Natural killer cell (primary cell): ENCODE measurements around the gene SOSTDC1. TPM values are rescaled to one million over a fixed set of nuclear protein-coding genes. Genes with fewer than 3 reads are reported as not detected.
"Not testable (repeated sequence)": the region's sequence is repeated elsewhere in the genome, so short reads cannot be mapped to it uniquely, and the experiment has no call there.

Experiments used
- ATAC-seq, 3 donors: fragments of 150-1000 bp in 2 of 3; fragments of 200-7000 bp in 1 of 3; cut with Tn5 transposase; 1 replicate in 1 of 3; 2 replicates in 2 of 3; pipeline ENCODE4 v1.10.0; 2021; ENCODE audit warnings: mild to moderate bottlenecking in 2 of 3, moderate library complexity in 2 of 3
- DNase-seq, 2 donors: peaks; one replicate each; pipeline versions ENCODE4 v3.0.0 to v3.0.0-alpha.2; 2013 to 2021; ENCODE audit warnings: mixed read lengths in 1 of 2
- H3K27ac ChIP-seq: one replicate; pipeline ENCODE4 v1.5.1; 2013; ENCODE audit warnings: mild to moderate bottlenecking, low read length
- H3K27me3 ChIP-seq: one replicate; pipeline ENCODE4 v1.6.1; 2013; ENCODE audit warnings: low read length; ENCODE audit not compliant: control insufficient read depth, insufficient read depth
- H3K36me3 ChIP-seq: one replicate; pipeline ENCODE4 v1.6.1; 2013; ENCODE audit warnings: low read length; ENCODE audit not compliant: control insufficient read depth, insufficient read depth
- H3K4me1 ChIP-seq: one replicate; pipeline ENCODE4 v1.6.1; 2013; ENCODE audit warnings: low read length; ENCODE audit not compliant: control insufficient read depth, insufficient read depth
- H3K4me3 ChIP-seq: one replicate; pipeline ENCODE4 v1.5.1; 2013; ENCODE audit warnings: low read length
- H3K9me3 ChIP-seq: one replicate; pipeline ENCODE4 v1.6.1; 2013; ENCODE audit warnings: low read length; ENCODE audit not compliant: control insufficient read depth, insufficient read depth
- H3K27ac Mint-ChIP-seq, 2 donors: one replicate each; pipeline ENCODE4 v1.8.0; 2022; ENCODE audit warnings: mild to moderate bottlenecking in 2 of 2, mixed read lengths in 2 of 2, moderate library complexity in 1 of 2
- H3K27me3 Mint-ChIP-seq, 2 donors: one replicate each; pipeline ENCODE4 v1.8.0; 2022; ENCODE audit warnings: low read depth in 2 of 2, mixed read lengths in 2 of 2
- H3K36me3 Mint-ChIP-seq: one replicate; pipeline ENCODE4 v1.8.0; 2022; ENCODE audit warnings: mixed read lengths
- H3K4me1 Mint-ChIP-seq, 2 donors: one replicate each; pipeline ENCODE4 v1.8.0; 2022; ENCODE audit warnings: mixed read lengths in 2 of 2
- H3K4me3 Mint-ChIP-seq: one replicate; pipeline ENCODE4 v1.8.0; 2022; ENCODE audit warnings: mild to moderate bottlenecking, moderate library complexity, mixed read lengths
- H3K9me3 Mint-ChIP-seq, 2 donors: one replicate each; pipeline ENCODE4 v1.8.0; 2022; ENCODE audit warnings: mixed read lengths in 2 of 2
- WGBS: methylation state at CpG from one replicate; pipeline ENCODE4 v1.1.7; 2013; ENCODE audit warnings: missing lambda C conversion rate; ENCODE audit not compliant: insufficient coverage; 5-methylcytosine and 5-hydroxymethylcytosine counted together
- intact Hi-C: fragments of 100-400 bp; cut with micrococcal nuclease; formaldehyde crosslinking; loops from one replicate; pipeline ENCODE4 v1.14.2; 2022
- total RNA-seq, 4 donors: library from RNA; stranded (reverse); fragments of 120-200 nt in 1 of 4; gene quantifications; one replicate each; pipeline versions ENCODE4 v1.2.3 to v1.2.4, GENCODE V29; 2013 to 2022
- TF ChIP-seq, protein P1 (sequence below): fragments of 200-600 bp; IDR thresholded peaks from one replicate; pipeline ENCODE4 v1.8.0; 2022; ENCODE audit warnings: antibody characterized with exemption

SOSTDC1 gene
- total RNA-seq, 3 donors from 2014 or later (not counting 1 experiment from before 2014, with no cell fraction given), result not detected

DNA sequence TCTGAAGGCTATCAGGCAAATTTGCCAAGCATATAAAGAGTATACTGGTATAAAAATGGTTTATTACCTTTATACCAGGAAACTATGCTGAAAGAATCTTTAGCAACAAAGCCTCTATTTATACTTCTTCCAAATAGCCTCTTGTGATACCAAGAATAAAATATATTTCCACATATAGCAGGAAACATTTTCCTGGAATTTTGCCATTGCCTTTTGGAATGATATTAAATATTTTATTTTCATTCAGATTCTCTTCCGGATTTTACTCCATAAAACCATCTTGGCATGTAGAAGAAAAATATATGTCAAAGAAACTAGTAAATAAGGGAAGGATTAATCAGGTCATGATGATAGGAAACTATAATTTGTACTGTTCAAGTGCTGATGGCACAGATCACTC, 17.7 kb downstream of the SOSTDC1 start:
- DNase-seq (no peak), ATAC-seq (no peak)
- Mint-ChIP-seq H3K27ac (no peak overlapping the region), H3K4me3 (no peak overlapping the region), H3K27me3 (no peaks in the 10 kb centered on the region), H3K4me1 (no peaks in the 10 kb centered on the region), H3K9me3 (no peaks in the 10 kb centered on the region), H3K36me3 (no peaks in the 10 kb centered on the region)
- Histone ChIP-seq H3K27me3 (no peaks in the 10 kb centered on the region), H3K27ac (no peak overlapping the region), H3K4me3 (no peak overlapping the region), H3K9me3 (no peaks in the 10 kb centered on the region), H3K36me3 (no peaks in the 10 kb centered on the region), H3K4me1 (no peaks in the 10 kb centered on the region)
- intact Hi-C loops, result no loop called here
- WGBS, result no CpG with 5 or more reads among the region's 1 CpG
- TF ChIP-seq, protein P1, sequence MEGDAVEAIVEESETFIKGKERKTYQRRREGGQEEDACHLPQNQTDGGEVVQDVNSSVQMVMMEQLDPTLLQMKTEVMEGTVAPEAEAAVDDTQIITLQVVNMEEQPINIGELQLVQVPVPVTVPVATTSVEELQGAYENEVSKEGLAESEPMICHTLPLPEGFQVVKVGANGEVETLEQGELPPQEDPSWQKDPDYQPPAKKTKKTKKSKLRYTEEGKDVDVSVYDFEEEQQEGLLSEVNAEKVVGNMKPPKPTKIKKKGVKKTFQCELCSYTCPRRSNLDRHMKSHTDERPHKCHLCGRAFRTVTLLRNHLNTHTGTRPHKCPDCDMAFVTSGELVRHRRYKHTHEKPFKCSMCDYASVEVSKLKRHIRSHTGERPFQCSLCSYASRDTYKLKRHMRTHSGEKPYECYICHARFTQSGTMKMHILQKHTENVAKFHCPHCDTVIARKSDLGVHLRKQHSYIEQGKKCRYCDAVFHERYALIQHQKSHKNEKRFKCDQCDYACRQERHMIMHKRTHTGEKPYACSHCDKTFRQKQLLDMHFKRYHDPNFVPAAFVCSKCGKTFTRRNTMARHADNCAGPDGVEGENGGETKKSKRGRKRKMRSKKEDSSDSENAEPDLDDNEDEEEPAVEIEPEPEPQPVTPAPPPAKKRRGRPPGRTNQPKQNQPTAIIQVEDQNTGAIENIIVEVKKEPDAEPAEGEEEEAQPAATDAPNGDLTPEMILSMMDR, result no peak

DNA sequence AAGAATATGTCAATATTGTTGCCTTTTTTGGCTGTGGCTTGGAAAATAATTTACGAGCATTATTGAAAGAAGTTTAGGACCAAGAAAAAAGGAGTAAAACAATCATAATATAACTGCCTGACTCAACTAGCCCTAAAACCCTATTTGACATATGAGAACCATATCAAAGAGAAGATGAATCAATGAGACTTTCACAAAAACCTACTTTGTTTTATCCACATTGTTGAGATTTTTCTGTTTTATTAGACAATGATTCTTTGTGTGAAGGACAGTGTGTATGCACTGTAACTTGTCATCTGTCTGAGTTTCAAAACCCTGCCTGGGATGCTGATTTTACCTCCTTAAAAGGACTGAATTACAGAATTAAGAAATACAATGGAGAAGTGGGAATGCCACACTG, 19.0 kb downstream of the SOSTDC1 start:
- Mint-ChIP-seq H3K27ac (no peak overlapping the region), H3K4me1 (no peaks in the 10 kb centered on the region), H3K27me3 (no peaks in the 10 kb centered on the region), H3K9me3 (no peaks in the 10 kb centered on the region), H3K36me3 (no peaks in the 10 kb centered on the region), H3K4me3 (no peak overlapping the region)
- H3K4me3 ChIP-seq, result no peak overlapping the region
- intact Hi-C loops, result no loop called here
- H3K36me3 ChIP-seq, result no peaks in the 10 kb centered on the region
- H3K4me1 ChIP-seq, result no peaks in the 10 kb centered on the region
- no peak overlapping the region for H3K27ac ChIP-seq
- TF ChIP-seq, protein P1, result no peak
- no peaks in the 10 kb centered on the region for H3K9me3 ChIP-seq
- ATAC-seq, result no peak
- H3K27me3 ChIP-seq, result no peaks in the 10 kb centered on the region
- no peak for DNase-seq
- no CpG with 5 or more reads among the region's 1 CpG for WGBS

DNA sequence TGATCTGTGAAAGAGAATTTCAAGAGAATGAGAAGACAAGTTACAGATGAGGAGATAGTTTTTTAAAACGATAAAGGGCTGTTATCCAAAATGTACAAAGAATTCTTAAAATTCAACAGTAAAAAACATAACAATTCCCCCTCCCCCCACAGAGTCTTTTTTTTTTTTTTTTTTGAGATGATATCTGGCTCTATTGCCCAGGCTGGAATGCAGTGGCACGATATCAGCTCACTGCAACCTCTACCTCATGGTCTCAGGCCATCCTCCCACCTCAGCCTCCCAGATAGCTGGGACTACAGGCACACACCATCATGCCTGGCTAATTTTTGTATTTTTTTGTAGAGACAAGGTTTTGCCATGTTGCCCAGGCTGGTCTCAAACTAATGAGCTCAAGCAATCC, 21.7 kb downstream of the SOSTDC1 start:
- H3K27ac ChIP-seq, H3K27me3 ChIP-seq, H3K36me3 ChIP-seq, H3K4me1 Mint-ChIP-seq, H3K27ac Mint-ChIP-seq, H3K36me3 Mint-ChIP-seq, intact Hi-C loops, H3K4me1 ChIP-seq, H3K27me3 Mint-ChIP-seq, H3K4me3 Mint-ChIP-seq, H3K4me3 ChIP-seq, H3K9me3 ChIP-seq, H3K9me3 Mint-ChIP-seq, DNase-seq, ATAC-seq: not testable (repeated sequence)
- no CpG with 5 or more reads among the region's 2 CpGs for WGBS

GRCh38 chr7:16438988-16439387, 26.6 kb downstream of the SOSTDC1 start:
- Histone ChIP-seq H3K9me3 (no peaks in the 10 kb centered on the region), H3K36me3 (no peaks in the 10 kb centered on the region), H3K27me3 (no peaks in the 10 kb centered on the region), H3K4me1 (no peaks in the 10 kb centered on the region), H3K27ac (no peak overlapping the region), H3K4me3 (no peak overlapping the region)
- no peaks in the 10 kb centered on the region for H3K4me1 Mint-ChIP-seq
- no peak overlapping the region for H3K27ac Mint-ChIP-seq
- ATAC-seq (no peak), DNase-seq (no peak)
- no peaks in the 10 kb centered on the region for H3K9me3 Mint-ChIP-seq
- intact Hi-C loops, result no loop called here
- H3K4me3 Mint-ChIP-seq, result no peak overlapping the region
- no peaks in the 10 kb centered on the region for H3K36me3 Mint-ChIP-seq
- TF ChIP-seq, protein P1, result no peak
- H3K27me3 Mint-ChIP-seq, result peaks cover 0 to 13% of the 10 kb centered on the region in 2 donors
